Measurements from ENCODE around the gene MAF.

Gene MAF

GRCh38 chr16:79592186-79592585 lies 8.4 kb downstream of the MAF start:
- Histone ChIP-seq H3K4me1 (ENCODE audit: insufficient read depth, low read length, poor library complexity, severe bottlenecking) (no peaks in the 10 kb centered on the region), H3K4me2 (ENCODE audit: low read depth, low read length, poor library complexity, severe bottlenecking) (no peak overlapping the region), H3K9ac (ENCODE audit: low read depth, low read length, poor library complexity, severe bottlenecking) (no peak overlapping the region), H3K4me3 (ENCODE audit: low read length, poor library complexity, severe bottlenecking) (no peak overlapping the region), H3K9me2 (replicated peaks; ENCODE audit: low read depth, low read length) (no peaks in the 10 kb centered on the region), H4K20me1 (ENCODE audit: insufficient read depth, low read length, poor library complexity, severe bottlenecking) (no peaks in the 10 kb centered on the region), H2AFZ (ENCODE audit: low read length) (no peak overlapping the region), H3K9me3 (ENCODE audit: insufficient read depth, low read depth, low read length) (no peaks in the 10 kb centered on the region), H3F3A (ENCODE audit: low read depth) (no peaks in the 10 kb centered on the region), H3K79me2 (ENCODE audit: insufficient read depth, low read length) (no peaks in the 10 kb centered on the region), H3K36me3 (ENCODE audit: insufficient read depth, low read length) (no peaks in the 10 kb centered on the region), H3K27me3 (ENCODE audit: insufficient read depth, low read length, poor library complexity, severe bottlenecking) (no peaks in the 10 kb centered on the region)
- TF ChIP-seq EZH2phosphoT487 (IDR thresholded peaks at IDR 0.05; ENCODE audit: borderline replicate concordance) = no peak

DNA sequence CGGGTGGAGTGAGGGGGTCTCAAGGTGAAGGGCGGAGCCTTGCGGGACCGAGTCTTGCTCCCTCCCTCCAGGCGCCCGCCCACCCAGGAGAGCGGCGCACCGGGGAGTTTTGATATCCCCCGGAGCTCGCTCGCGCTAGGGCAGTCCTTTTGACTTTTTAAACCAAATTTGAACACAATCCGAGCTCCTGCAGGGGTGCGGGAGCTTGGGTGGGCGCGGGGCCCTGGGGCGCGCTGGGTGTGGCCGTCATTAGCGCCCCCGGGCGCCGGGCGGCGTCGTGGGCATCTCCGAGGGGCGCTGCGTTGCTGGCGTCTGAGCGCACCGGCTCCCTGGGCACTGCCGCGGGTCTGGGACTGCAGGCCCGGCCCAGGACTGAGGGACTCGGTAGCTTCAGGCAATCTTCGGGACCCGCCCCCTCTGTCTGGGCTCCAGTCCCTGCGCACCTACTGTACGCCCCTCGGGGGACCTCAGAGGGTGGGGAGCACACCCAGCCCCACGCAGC lies 10.9 kb downstream of the MAF start:
- Histone ChIP-seq H3K4me1 (ENCODE audit: insufficient read depth, low read length, poor library complexity, severe bottlenecking) (no peaks in the 10 kb centered on the region), H3K9ac (ENCODE audit: low read depth, low read length, poor library complexity, severe bottlenecking) (no peak overlapping the region), H3K4me2 (ENCODE audit: low read depth, low read length, poor library complexity, severe bottlenecking) (peak overlapping the region; percentile 35), H4K20me1 (ENCODE audit: insufficient read depth, low read length, poor library complexity, severe bottlenecking) (no peaks in the 10 kb centered on the region), H3F3A (ENCODE audit: low read depth) (no peaks in the 10 kb centered on the region), H3K79me2 (ENCODE audit: insufficient read depth, low read length) (no peaks in the 10 kb centered on the region), H2AFZ (ENCODE audit: low read length) (no peak overlapping the region), H3K36me3 (ENCODE audit: insufficient read depth, low read length) (no peaks in the 10 kb centered on the region), H3K4me3 (ENCODE audit: low read length, poor library complexity, severe bottlenecking) (peak overlapping the region; percentile 28), H3K9me2 (replicated peaks; ENCODE audit: low read depth, low read length) (no peaks in the 10 kb centered on the region), H3K27me3 (ENCODE audit: insufficient read depth, low read length, poor library complexity, severe bottlenecking) (no peaks in the 10 kb centered on the region), H3K9me3 (ENCODE audit: insufficient read depth, low read depth, low read length) (no peaks in the 10 kb centered on the region)
- no peak for TF ChIP-seq EZH2phosphoT487 (IDR thresholded peaks at IDR 0.05; ENCODE audit: borderline replicate concordance)
- TF ChIP-seq, protein P1, sequence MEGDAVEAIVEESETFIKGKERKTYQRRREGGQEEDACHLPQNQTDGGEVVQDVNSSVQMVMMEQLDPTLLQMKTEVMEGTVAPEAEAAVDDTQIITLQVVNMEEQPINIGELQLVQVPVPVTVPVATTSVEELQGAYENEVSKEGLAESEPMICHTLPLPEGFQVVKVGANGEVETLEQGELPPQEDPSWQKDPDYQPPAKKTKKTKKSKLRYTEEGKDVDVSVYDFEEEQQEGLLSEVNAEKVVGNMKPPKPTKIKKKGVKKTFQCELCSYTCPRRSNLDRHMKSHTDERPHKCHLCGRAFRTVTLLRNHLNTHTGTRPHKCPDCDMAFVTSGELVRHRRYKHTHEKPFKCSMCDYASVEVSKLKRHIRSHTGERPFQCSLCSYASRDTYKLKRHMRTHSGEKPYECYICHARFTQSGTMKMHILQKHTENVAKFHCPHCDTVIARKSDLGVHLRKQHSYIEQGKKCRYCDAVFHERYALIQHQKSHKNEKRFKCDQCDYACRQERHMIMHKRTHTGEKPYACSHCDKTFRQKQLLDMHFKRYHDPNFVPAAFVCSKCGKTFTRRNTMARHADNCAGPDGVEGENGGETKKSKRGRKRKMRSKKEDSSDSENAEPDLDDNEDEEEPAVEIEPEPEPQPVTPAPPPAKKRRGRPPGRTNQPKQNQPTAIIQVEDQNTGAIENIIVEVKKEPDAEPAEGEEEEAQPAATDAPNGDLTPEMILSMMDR (conservative IDR thresholded peaks at IDR 0.05; ENCODE audit: low read length) = no peak

- no peaks in the 10 kb centered on the region for H3F3A ChIP-seq (ENCODE audit: low read depth)
- no peaks in the 10 kb centered on the region for H4K20me1 ChIP-seq (ENCODE audit: insufficient read depth, low read length, poor library complexity, severe bottlenecking)
- no peak overlapping the region for H3K4me3 ChIP-seq (ENCODE audit: low read length, poor library complexity, severe bottlenecking)
- H3K9me3 ChIP-seq (ENCODE audit: insufficient read depth, low read depth, low read length) = no peaks in the 10 kb centered on the region
- no peaks in the 10 kb centered on the region for H3K9me2 ChIP-seq (replicated peaks; ENCODE audit: low read depth, low read length)
- H2AFZ ChIP-seq (ENCODE audit: low read length) = no peak overlapping the region
- no peak overlapping the region for H3K4me2 ChIP-seq (ENCODE audit: low read depth, low read length, poor library complexity, severe bottlenecking)
- no peaks in the 10 kb centered on the region for H3K27me3 ChIP-seq (ENCODE audit: insufficient read depth, low read length, poor library complexity, severe bottlenecking)
- no peak for TF ChIP-seq EZH2phosphoT487 (IDR thresholded peaks at IDR 0.05; ENCODE audit: borderline replicate concordance)
- TF ChIP-seq, protein P1 (conservative IDR thresholded peaks at IDR 0.05; ENCODE audit: low read length) = no peak
- no peaks in the 10 kb centered on the region for H3K79me2 ChIP-seq (ENCODE audit: insufficient read depth, low read length)
- H3K4me1 ChIP-seq (ENCODE audit: insufficient read depth, low read length, poor library complexity, severe bottlenecking) = no peaks in the 10 kb centered on the region
- H3K9ac ChIP-seq (ENCODE audit: low read depth, low read length, poor library complexity, severe bottlenecking) = no peak overlapping the region
- no peaks in the 10 kb centered on the region for H3K36me3 ChIP-seq (ENCODE audit: insufficient read depth, low read length)
These were observed 12.6 kb downstream of the MAF start for GRCh38 chr16:79587897-79588296.

DNA sequence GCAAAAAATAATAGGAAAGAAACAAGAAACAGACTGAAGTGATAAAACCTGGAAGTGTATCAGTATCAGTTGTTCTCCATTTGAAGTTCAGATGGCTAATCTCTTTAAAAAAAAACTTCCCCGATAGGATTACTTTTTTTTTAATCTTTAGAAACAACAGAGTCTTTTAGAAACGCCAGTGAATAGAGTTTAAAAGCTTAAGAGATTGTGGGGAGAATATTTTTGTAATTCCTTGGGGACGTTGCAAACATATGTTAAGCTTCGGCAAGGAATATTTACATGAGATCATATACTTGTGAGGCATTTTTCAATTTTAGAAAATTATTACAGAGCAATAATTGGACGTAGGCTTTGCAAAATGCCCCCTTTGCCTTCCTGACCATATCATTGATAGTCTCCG lies 13.2 kb downstream of the MAF start:
- no peaks in the 10 kb centered on the region for H3K27me3 ChIP-seq (ENCODE audit: insufficient read depth, low read length, poor library complexity, severe bottlenecking)
- H3K36me3 ChIP-seq (ENCODE audit: insufficient read depth, low read length) = no peaks in the 10 kb centered on the region
- H2AFZ ChIP-seq (ENCODE audit: low read length) = no peak overlapping the region
- no peaks in the 10 kb centered on the region for H3F3A ChIP-seq (ENCODE audit: low read depth)
- H3K4me2 ChIP-seq (ENCODE audit: low read depth, low read length, poor library complexity, severe bottlenecking) = no peak overlapping the region
- H3K79me2 ChIP-seq (ENCODE audit: insufficient read depth, low read length) = no peaks in the 10 kb centered on the region
- no peaks in the 10 kb centered on the region for H3K9me3 ChIP-seq (ENCODE audit: insufficient read depth, low read depth, low read length)
- H3K4me1 ChIP-seq (ENCODE audit: insufficient read depth, low read length, poor library complexity, severe bottlenecking) = no peaks in the 10 kb centered on the region
- H3K9me2 ChIP-seq (replicated peaks; ENCODE audit: low read depth, low read length) = no peaks in the 10 kb centered on the region
- no peaks in the 10 kb centered on the region for H4K20me1 ChIP-seq (ENCODE audit: insufficient read depth, low read length, poor library complexity, severe bottlenecking)
- no peak overlapping the region for H3K9ac ChIP-seq (ENCODE audit: low read depth, low read length, poor library complexity, severe bottlenecking)
- TF ChIP-seq, protein P1 (conservative IDR thresholded peaks at IDR 0.05; ENCODE audit: low read length) = no peak
- TF ChIP-seq EZH2phosphoT487 (IDR thresholded peaks at IDR 0.05; ENCODE audit: borderline replicate concordance) = no peak
- no peak overlapping the region for H3K4me3 ChIP-seq (ENCODE audit: low read length, poor library complexity, severe bottlenecking)
